Gastrocnemius medialis (tissue), 4 donors: ENCODE measurements around the gene ST3GAL2. TPM values are rescaled to one million over a fixed set of nuclear protein-coding genes. Genes with fewer than 3 reads are reported as not detected.
A peak's percentile ranks its signal among the peaks of the same experiment; 100 is the strongest.

Source experiments
- ATAC-seq, 2 donors: fragments of 150-250 bp; one replicate each; pipeline ENCODE4 v1.9.1; 2016
- DNase-seq, 2 donors: peaks; one replicate each; pipeline ENCODE4 v3.0.0-alpha.2; 2019
- H3K27ac ChIP-seq, 4 donors: fragments of 200-600 bp; sonication (generic); 1 replicate in 1 of 4; 2 replicates in 3 of 4; pipeline ENCODE4 v1.5.1; 2016 to 2018; ENCODE audit warnings: mild to moderate bottlenecking in 2 of 4, moderate library complexity in 1 of 4
- H3K27me3 ChIP-seq, 3 donors: fragments of 200-600 bp; sonication (generic) in 2 of 3; 1 replicate in 1 of 3; 2 replicates in 2 of 3; pipeline versions ENCODE4 v1.5.1 to v1.6.0; 2016 to 2019; ENCODE audit warnings: mild to moderate bottlenecking in 1 of 3, moderate library complexity in 1 of 3
- H3K36me3 ChIP-seq, 2 donors: fragments of 200-600 bp; sonication (generic) in 1 of 2; one replicate each; pipeline ENCODE4 v1.5.1; 2017 to 2018
- H3K4me1 ChIP-seq, 2 donors: fragments of 200-600 bp; sonication (generic) in 1 of 2; one replicate each; pipeline ENCODE4 v1.5.1; 2016 to 2017; ENCODE audit warnings: mild to moderate bottlenecking in 2 of 2
- H3K4me3 ChIP-seq, 4 donors: fragments of 200-600 bp; sonication (generic) in 3 of 4; 1 replicate in 1 of 4; 2 replicates in 3 of 4; pipeline ENCODE4 v1.5.1; 2016 to 2019; ENCODE audit warnings: mild to moderate bottlenecking in 2 of 4
- H3K9me3 ChIP-seq, 3 donors: fragments of 200-600 bp; sonication (generic) in 2 of 3; 1 replicate in 1 of 3; 2 replicates in 2 of 3; pipeline ENCODE4 v1.5.1; 2016 to 2019
- CTCF ChIP-seq, 5 experiments: fragments of 450-650 bp in 3 of 5; fragments of 200-600 bp in 2 of 5; sonication (generic) in 2 of 5; IDR thresholded peaks in 4 of 5; conservative IDR thresholded peaks in 1 of 5; 1 replicate in 4 of 5; 2 replicates in 1 of 5; pipeline ENCODE4 v1.5.1; 2016 to 2019; ENCODE audit warnings: antibody characterized with exemption in 5 of 5, mild to moderate bottlenecking in 3 of 5, moderate library complexity in 3 of 5
- POLR2A ChIP-seq, 2 donors: fragments of 450-650 bp; IDR thresholded peaks; one replicate each; pipeline ENCODE4 v1.6.1; 2017; ENCODE audit warnings: antibody characterized with exemption in 2 of 2, mild to moderate bottlenecking in 2 of 2, moderate library complexity in 2 of 2
- in situ Hi-C, 4 donors: fragments of 200-750 bp; cut with MboI; loops; one replicate each; pipeline versions ENCODE4 v1.15.0 to v1.8.0; 2017; ENCODE audit warnings: low sequenced_read_pairs in 4 of 4
- intact Hi-C: fragments of 100-400 bp; cut with DNase I; formaldehyde crosslinking; loops from one replicate; pipeline ENCODE4 v1.15.1; 2023; ENCODE audit warnings: low total_unique reads
- total RNA-seq, 4 donors: library from RNA; depleted of rRNA; stranded (reverse); fragments of >200 nt; gene quantifications; one replicate each; pipeline versions ENCODE4 v1.1.0 to v1.2.3, GENCODE V29; 2016

ST3GAL2 gene
- total RNA-seq, 4 donors from 2014 or later = 12.8 to 27.7 (median 22.1) TPM

GRCh38 chr16:70398177-70398743 is 40.6 kb downstream of the ST3GAL2 start:
- intact Hi-C loops (no loop called here), in situ Hi-C loops (loop anchor here in 1 of 4 donors (10.0 kb wide), 1 partner anchor 57 kb away; the partner anchor contains the start of gene FCSK)
- DNase-seq (no peak), ATAC-seq (no peak)
- Histone ChIP-seq H3K27ac (no peak overlapping the region), H3K36me3 (peaks cover 0 to 13% of the 10 kb centered on the region in 2 donors), H3K9me3 (no peaks in the 10 kb centered on the region), H3K27me3 (no peaks in the 10 kb centered on the region), H3K4me1 (peaks cover 0 to 10% of the 10 kb centered on the region in 2 donors), H3K4me3 (no peak overlapping the region)
- TF ChIP-seq CTCF (IDR thresholded peaks at IDR 0.05 in 4 of 5, conservative IDR thresholded peaks at IDR 0.05 in 1 of 5) (no peak), POLR2A (IDR thresholded peaks at IDR 0.05) (no peak)

DNA sequence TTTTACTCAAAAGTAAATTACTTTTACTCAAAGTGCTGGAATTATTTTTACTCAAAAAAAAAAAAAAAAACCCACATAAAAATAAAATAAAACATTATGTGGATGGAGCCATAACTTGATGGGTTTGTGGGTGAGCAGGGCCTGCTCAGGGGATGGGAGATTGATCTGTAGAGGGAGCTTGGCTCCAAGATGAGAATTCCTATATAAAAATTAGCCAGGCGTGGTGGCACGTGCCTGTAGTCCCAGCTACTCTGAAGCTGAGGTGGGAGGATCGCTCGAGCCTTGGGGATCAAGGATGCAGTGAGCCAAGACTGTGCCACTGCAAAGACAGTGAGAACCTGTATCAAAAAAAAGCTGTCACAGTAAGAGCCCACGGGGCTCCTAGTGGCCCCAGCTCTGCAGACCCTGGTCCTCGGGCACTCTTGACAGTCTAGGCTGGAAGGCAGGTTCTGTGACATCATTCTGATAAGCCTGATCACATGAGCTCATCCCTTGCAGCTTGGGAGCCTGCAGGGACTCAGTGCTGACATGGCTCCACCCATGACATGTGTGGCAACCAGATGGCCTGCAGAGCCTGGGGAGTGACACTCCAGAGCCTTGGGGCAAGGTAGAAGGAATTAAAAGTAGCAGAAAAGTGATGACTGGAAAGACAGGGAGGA is 42.5 kb downstream of the ST3GAL2 start:
- ATAC-seq (no peak), DNase-seq (no peak)
- Histone ChIP-seq H3K9me3 (no peaks in the 10 kb centered on the region), H3K4me1 (peaks cover 13 to 20% of the 10 kb centered on the region in 2 donors), H3K4me3 (no peak overlapping the region), H3K36me3 (peaks cover 0 to 13% of the 10 kb centered on the region in 2 donors), H3K27ac (no peak overlapping the region), H3K27me3 (no peaks in the 10 kb centered on the region)
- in situ Hi-C loops = loop anchor here in 1 of 4 donors (10.0 kb wide), 1 partner anchor 58 kb away; the partner anchor contains the start of gene FCSK
- no peak for TF ChIP-seq POLR2A (IDR thresholded peaks at IDR 0.05)
- TF ChIP-seq CTCF (IDR thresholded peaks at IDR 0.05 in 4 of 5, conservative IDR thresholded peaks at IDR 0.05 in 1 of 5) = no peak
- intact Hi-C loops = no loop called here

DNA sequence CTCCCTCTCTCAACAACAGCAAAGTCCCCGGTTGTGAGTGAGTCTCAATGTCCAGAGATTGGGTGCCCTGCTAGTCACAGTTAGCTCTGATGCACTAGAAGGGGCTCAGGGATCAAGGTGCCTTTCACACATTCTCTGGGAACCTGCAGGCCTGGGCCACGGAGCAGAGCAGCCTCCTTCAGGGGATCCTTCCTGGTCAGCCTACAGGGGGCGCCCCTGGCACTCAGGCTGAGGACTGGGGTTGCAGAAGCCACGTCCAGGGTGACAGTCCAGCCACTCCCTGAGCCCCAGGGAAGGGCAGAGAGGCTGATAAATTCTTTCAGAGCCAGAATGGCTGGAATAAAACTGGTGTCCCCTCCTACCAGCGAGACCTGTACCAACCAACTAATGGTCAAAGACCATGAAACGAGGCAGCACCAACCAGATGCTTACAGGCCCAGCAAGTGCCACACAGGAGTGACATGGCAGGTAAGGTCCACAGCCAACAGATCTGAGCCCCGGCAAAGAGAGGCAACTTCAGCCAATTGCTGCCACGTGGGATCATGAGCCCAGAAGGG is 43.5 kb downstream of the ST3GAL2 start:
- ATAC-seq (peak in 1 of 2 donors; percentile 47), DNase-seq (peak; percentile 29 to 65)
- intact Hi-C loops = loop anchor here (2.0 kb wide), 1 partner anchor 75 kb away; no protein-coding TSS in a partner anchor
- Histone ChIP-seq H3K4me1 (peaks cover 19 to 20% of the 10 kb centered on the region in 2 donors), H3K4me3 (no peak overlapping the region), H3K27ac (no peak overlapping the region), H3K9me3 (no peaks in the 10 kb centered on the region), H3K36me3 (peaks cover 0 to 13% of the 10 kb centered on the region in 2 donors), H3K27me3 (no peaks in the 10 kb centered on the region)
- TF ChIP-seq POLR2A (IDR thresholded peaks at IDR 0.05) (no peak), CTCF (IDR thresholded peaks at IDR 0.05 in 4 of 5, conservative IDR thresholded peaks at IDR 0.05 in 1 of 5) (peak; percentile 60 to 81 (median 69))
- in situ Hi-C loops = loop anchor here in 1 of 4 donors (10.0 kb wide), 1 partner anchor 59 kb away; the partner anchor contains the start of gene FCSK

DNA sequence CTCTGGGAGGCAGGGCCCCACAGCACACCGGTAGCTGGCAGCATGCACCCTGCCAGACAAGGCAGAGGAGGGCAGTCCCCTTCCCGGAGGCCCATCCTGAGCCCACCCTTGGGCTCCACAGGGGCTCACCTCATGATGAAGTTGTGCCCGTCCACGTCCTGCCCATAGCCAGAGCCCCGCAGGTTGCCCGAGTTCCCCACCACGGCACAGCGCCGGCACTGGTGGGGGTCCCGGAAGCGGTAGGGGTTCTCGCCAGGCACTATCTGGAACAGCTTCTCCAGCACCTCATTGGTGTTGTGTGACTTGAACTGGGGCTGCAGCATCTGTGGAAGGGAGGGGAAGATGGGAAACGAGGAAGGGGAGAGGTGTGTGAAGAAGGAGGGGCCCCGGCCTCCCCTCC is 44.0 kb downstream of the ST3GAL2 start:
- Histone ChIP-seq H3K36me3 (peaks cover 0 to 13% of the 10 kb centered on the region in 2 donors), H3K27ac (no peak overlapping the region), H3K4me1 (peaks cover 19 to 20% of the 10 kb centered on the region in 2 donors), H3K27me3 (no peaks in the 10 kb centered on the region), H3K9me3 (no peaks in the 10 kb centered on the region), H3K4me3 (no peak overlapping the region)
- in situ Hi-C loops = loop anchor here in 1 of 4 donors (10.0 kb wide), 1 partner anchor 60 kb away; the partner anchor contains the start of gene FCSK
- DNase-seq (no peak), ATAC-seq (no peak)
- intact Hi-C loops = loop anchor here (2.0 kb wide), 1 partner anchor 76 kb away; no protein-coding TSS in a partner anchor
- TF ChIP-seq POLR2A (IDR thresholded peaks at IDR 0.05) = no peak
- TF ChIP-seq CTCF (IDR thresholded peaks at IDR 0.05 in 4 of 5, conservative IDR thresholded peaks at IDR 0.05 in 1 of 5) = no peak
